GM12878 (cell line): Measurements from ENCODE around the gene ATG101. TPM values are rescaled to one million over a fixed set of nuclear protein-coding genes. Genes with fewer than 3 reads are reported as not detected.
A peak's percentile ranks its signal among the peaks of the same experiment; 100 is the strongest.

Experiments used
- ATAC-seq: fragments of 200-7000 bp; cut with Tn5 transposase; 3 replicates; pipeline ENCODE4 v1.9.1; 2020; ENCODE audit warnings: mild to moderate bottlenecking, moderate library complexity
- BruUV-seq: library from RNA; stranded (reverse); fragments of 400-500 nt; replicated peaks from 2 replicates; lab custom pipeline; 2021; lab: Mats Ljungman, UMichigan
- CTCF ChIA-PET: fragments of 300-600 bp; sonication (Branson Sonifier 250); formaldehyde crosslinking; extraction: SDS; loops from one replicate; lab custom pipeline; 2021; ENCODE audit warnings: inconsistent platforms; lab: Yijun Ruan, JAX
- POLR2A ChIA-PET: fragments of 350-600 bp; formaldehyde crosslinking; extraction: SDS; loops from one replicate; lab custom pipeline; 2021; ENCODE audit warnings: inconsistent platforms; lab: Charles Lee
- RAD21 ChIA-PET: fragments of 300-600 bp; sonication (Branson Sonifier 250); formaldehyde crosslinking; loops from one replicate; lab custom pipeline; 2023; ENCODE audit warnings: antibody characterized with exemption; ENCODE audit not compliant: unreplicated experiment; lab: Charles Lee
- SMC1A ChIA-PET: fragments of 300-600 bp; sonication (Branson Sonifier 250); formaldehyde crosslinking; loops from one replicate; lab custom pipeline; 2023; ENCODE audit not compliant: unreplicated experiment, uncharacterized antibody; lab: Charles Lee
- DNase-seq: peaks from one replicate; pipeline ENCODE4 v3.0.0-alpha.2; 2011; ENCODE audit warnings: low read depth, low spot score
- FAIRE-seq: peaks from 3 replicates; lab custom pipeline; 2011; peaks lifted over from hg19 to GRCh38; lab: Jason Lieb, UNC
- H2AFZ ChIP-seq: 2 replicates; pipeline ENCODE4 v1.6.0; 2011; ENCODE audit warnings: low read depth, low read length, control low read depth; ENCODE audit not compliant: control insufficient read depth
- H3K27ac ChIP-seq: 2 replicates; pipeline ENCODE4 v1.5.1; 2011; ENCODE audit warnings: control low read depth; ENCODE audit not compliant: control insufficient read depth, insufficient read depth
- H3K27me3 ChIP-seq, 2 experiments: replicated peaks in 1 of 2; 2 replicates each; pipeline versions ENCODE4 v1.6.0 to v1.6.1; 2011; ENCODE audit warnings: low read length in 1 of 2; ENCODE audit not compliant: control insufficient read depth in 2 of 2, insufficient read depth in 2 of 2
- H3K36me3 ChIP-seq, 2 experiments: 2 replicates each; pipeline ENCODE4 v1.5.1; 2011; ENCODE audit warnings: low read length in 1 of 2; ENCODE audit not compliant: control insufficient read depth in 2 of 2, insufficient read depth in 2 of 2
- H3K4me1 ChIP-seq: 2 replicates; pipeline ENCODE4 v1.6.1; 2011; ENCODE audit warnings: mild to moderate bottlenecking, low read length, moderate library complexity, mixed read lengths; ENCODE audit not compliant: control insufficient read depth, insufficient read depth
- H3K4me2 ChIP-seq: 2 replicates; pipeline ENCODE4 v1.6.0; 2011; ENCODE audit warnings: control low read depth; ENCODE audit not compliant: control insufficient read depth, insufficient read depth
- H3K4me3 ChIP-seq: fragments of 200-600 bp; sonication (generic); 2 replicates; pipeline ENCODE4 v1.5.1; 2016
- H3K79me2 ChIP-seq: 2 replicates; pipeline ENCODE4 v1.6.0; 2011; ENCODE audit warnings: low read length; ENCODE audit not compliant: control insufficient read depth, insufficient read depth
- H3K9ac ChIP-seq: 2 replicates; pipeline ENCODE4 v1.8.0; 2011; ENCODE audit warnings: low read length, control low read depth, mixed read lengths; ENCODE audit not compliant: control insufficient read depth, insufficient read depth
- H3K9me3 ChIP-seq: replicated peaks from 3 replicates; pipeline ENCODE4 v1.5.1; 2011; ENCODE audit warnings: mild to moderate bottlenecking, low read length; ENCODE audit not compliant: control insufficient read depth, insufficient read depth
- H4K20me1 ChIP-seq: 2 replicates; pipeline ENCODE4 v1.6.0; 2011; ENCODE audit not compliant: control insufficient read depth, insufficient read depth
- ATF7 ChIP-seq: fragments of 450-650 bp; IDR thresholded peaks from 2 replicates; pipeline ENCODE4 v1.6.1; 2016; ENCODE audit warnings: low read depth, mild to moderate bottlenecking
- EGR1 ChIP-seq, 2 experiments: IDR thresholded peaks; 1 replicate in 1 of 2; 2 replicates in 1 of 2; pipeline ENCODE4 v1.6.1; 2011 to 2012; ENCODE audit warnings: low read depth in 2 of 2, low read length in 2 of 2, borderline replicate concordance in 1 of 2, mild to moderate bottlenecking in 1 of 2, moderate library complexity in 1 of 2
- ESRRA ChIP-seq: IDR thresholded peaks from 2 replicates; pipeline ENCODE4 v1.6.1; 2012; ENCODE audit warnings: mild to moderate bottlenecking, low read length, improper control_type of control experiment
- HDAC6 ChIP-seq: fragments of 200-600 bp; sonication (generic); IDR thresholded peaks from one replicate; pipeline ENCODE4 v1.8.0; 2017; ENCODE audit warnings: antibody characterized with exemption; ENCODE audit not compliant: unreplicated experiment
- IKZF1 ChIP-seq: fragments of 450-650 bp; conservative IDR thresholded peaks from 2 replicates; pipeline ENCODE4 v1.6.1; 2017; ENCODE audit warnings: antibody characterized with exemption, mild to moderate bottlenecking
- JUNB ChIP-seq: IDR thresholded peaks from 2 replicates; pipeline ENCODE4 v1.6.1; 2016; ENCODE audit warnings: antibody characterized with exemption, mild to moderate bottlenecking
- MXI1 ChIP-seq: fragments of 150-350 bp; IDR thresholded peaks from 2 replicates; pipeline ENCODE4 v1.6.1; 2011; ENCODE audit warnings: low read depth, mild to moderate bottlenecking, inconsistent platforms, low read length, improper control_type of control experiment
- NFIC ChIP-seq: IDR thresholded peaks from 2 replicates; pipeline ENCODE4 v1.6.1; 2012; ENCODE audit warnings: low read depth, mild to moderate bottlenecking, inconsistent platforms, low read length, moderate library complexity
- PAX8 ChIP-seq: fragments of 450-650 bp; IDR thresholded peaks from 2 replicates; pipeline ENCODE4 v1.6.1; 2017; ENCODE audit warnings: mild to moderate bottlenecking, moderate library complexity
- POLR2AphosphoS5 ChIP-seq: IDR thresholded peaks from 2 replicates; pipeline ENCODE4 v1.6.1; 2011; ENCODE audit warnings: mild to moderate bottlenecking, low read length, inconsistent platforms
- POU2F2 ChIP-seq: IDR thresholded peaks from 3 replicates; pipeline ENCODE4 v1.6.1; 2011; ENCODE audit warnings: low read depth, mild to moderate bottlenecking, low read length, borderline replicate concordance
- STAT1 ChIP-seq: fragments of 450-650 bp; conservative IDR thresholded peaks from 2 replicates; pipeline ENCODE4 v1.6.1; 2014; ENCODE audit warnings: antibody characterized with exemption, mild to moderate bottlenecking
- TAF1 ChIP-seq: IDR thresholded peaks from 2 replicates; pipeline ENCODE4 v1.6.1; 2011; ENCODE audit warnings: mild to moderate bottlenecking, low read depth, low read length, borderline replicate concordance
- TARDBP ChIP-seq: IDR thresholded peaks from 2 replicates; pipeline ENCODE4 v1.6.1; 2016; ENCODE audit warnings: borderline replicate concordance
- WRNIP1 ChIP-seq: IDR thresholded peaks from 2 replicates; pipeline ENCODE4 v1.6.1; 2011; ENCODE audit warnings: low read depth, low read length, improper control_type of control experiment, borderline replicate concordance
- WGBS: methylation state at CpG from one replicate; pipeline ENCODE4 v1.1.6; 2016; ENCODE audit warnings: low lambda C conversion rate; ENCODE audit not compliant: insufficient replicate concordance, insufficient coverage; ENCODE audit errors: missing lambda C conversion rate; 5-methylcytosine and 5-hydroxymethylcytosine counted together
- in situ Hi-C: fragments of 300-500 bp; cut with MboI; formaldehyde crosslinking; loops from 9 replicates; pipeline ENCODE4 v1.14.3; 2018; ENCODE audit warnings: mixed read lengths
- intact Hi-C: fragments of 100-400 bp; cut with micrococcal nuclease; formaldehyde crosslinking; loops from one replicate; pipeline ENCODE4 v1.14.2; 2022; ENCODE audit not compliant: unreplicated experiment
- polyA plus RNA-seq, 11 experiments: library from polyadenylated mRNA; depleted of rRNA in 4 of 11; unstranded in 6 of 11; stranded (reverse) in 5 of 11; fragments of >200 nt; fragmentation: Nextera tagmentation in 4 of 11; fragmentation: Illumina TruSeq in 1 of 11; extraction: Ambion mirVana in 4 of 11; extraction: Trizol in 1 of 11; gene quantifications; 1 replicate in 1 of 11; 2 replicates in 10 of 11; pipeline versions ENCODE4 v1.2.1 to v1.2.3, GENCODE V29; 2011 to 2016; ENCODE audit warnings: inconsistent platforms in 2 of 11, missing spikeins in 2 of 11, low read depth in 1 of 11
- total RNA-seq, 4 experiments: library from RNA; depleted of rRNA in 3 of 4; stranded (reverse); fragments of >200 nt in 3 of 4; fragmentation: Illumina TruSeq in 1 of 4; extraction: Trizol in 1 of 4; gene quantifications; 2 replicates each; pipeline versions ENCODE4 v1.2.1 to v1.2.3, GENCODE V29; 2013 to 2021
- TF ChIP-seq, protein P1 (sequence below): fragments of 450-650 bp; IDR thresholded peaks from 2 replicates; pipeline ENCODE4 v1.6.1; 2017; ENCODE audit warnings: mild to moderate bottlenecking
- TF ChIP-seq, protein P2 (sequence below): IDR thresholded peaks from 2 replicates; pipeline ENCODE4 v1.6.1; 2012; ENCODE audit warnings: low read depth, low read length, improper control_type of control experiment

Gene ATG101
- total and polyA plus RNA-seq, 10 of the 15 experiments (the other 5 are each of a cell fraction or from before 2014, with no cell fraction given), result 2.7 to 49.8 (median 35.3) TPM

DNA sequence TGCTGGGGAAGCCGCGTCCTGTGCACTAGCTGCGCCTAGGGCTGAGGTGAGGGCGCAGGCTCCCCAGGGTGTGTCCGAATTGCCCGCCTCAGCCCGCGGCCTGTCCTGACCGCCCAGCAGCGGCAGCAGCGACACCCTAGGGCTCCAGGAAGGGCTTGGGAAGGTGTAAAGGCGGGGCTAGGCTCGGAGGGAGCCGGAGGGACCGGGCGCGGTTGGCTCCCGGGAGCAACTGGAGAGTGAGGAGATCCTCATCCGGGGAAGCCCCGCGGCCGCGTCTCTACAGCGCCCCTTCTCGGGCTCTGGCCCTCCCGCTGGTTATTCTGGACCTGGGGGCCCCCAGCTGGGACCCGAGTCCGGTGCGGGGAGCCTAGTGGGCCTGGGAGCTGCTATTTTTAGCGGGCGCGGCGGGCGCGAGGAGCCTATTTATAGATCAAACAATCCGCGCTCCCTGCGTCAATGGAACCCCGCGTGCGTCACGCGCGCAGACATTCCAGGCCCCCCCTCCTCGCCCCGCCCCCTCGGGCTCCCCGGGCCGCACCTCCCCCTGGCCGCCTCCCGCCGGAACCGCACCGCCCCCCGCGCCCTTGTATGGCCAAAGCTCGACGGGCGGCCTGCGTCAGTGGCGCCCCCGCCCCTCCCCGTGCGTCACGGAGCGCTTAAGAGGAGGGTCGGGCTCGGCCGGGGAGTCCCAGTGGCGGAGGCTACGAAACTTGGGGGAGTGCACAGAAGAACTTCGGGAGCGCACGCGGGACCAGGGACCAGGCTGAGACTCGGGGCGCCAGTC lies 18.8 kb upstream of the ATG101 start, which contains the start of gene NR4A1 (continued):
- TF ChIP-seq, protein P1, sequence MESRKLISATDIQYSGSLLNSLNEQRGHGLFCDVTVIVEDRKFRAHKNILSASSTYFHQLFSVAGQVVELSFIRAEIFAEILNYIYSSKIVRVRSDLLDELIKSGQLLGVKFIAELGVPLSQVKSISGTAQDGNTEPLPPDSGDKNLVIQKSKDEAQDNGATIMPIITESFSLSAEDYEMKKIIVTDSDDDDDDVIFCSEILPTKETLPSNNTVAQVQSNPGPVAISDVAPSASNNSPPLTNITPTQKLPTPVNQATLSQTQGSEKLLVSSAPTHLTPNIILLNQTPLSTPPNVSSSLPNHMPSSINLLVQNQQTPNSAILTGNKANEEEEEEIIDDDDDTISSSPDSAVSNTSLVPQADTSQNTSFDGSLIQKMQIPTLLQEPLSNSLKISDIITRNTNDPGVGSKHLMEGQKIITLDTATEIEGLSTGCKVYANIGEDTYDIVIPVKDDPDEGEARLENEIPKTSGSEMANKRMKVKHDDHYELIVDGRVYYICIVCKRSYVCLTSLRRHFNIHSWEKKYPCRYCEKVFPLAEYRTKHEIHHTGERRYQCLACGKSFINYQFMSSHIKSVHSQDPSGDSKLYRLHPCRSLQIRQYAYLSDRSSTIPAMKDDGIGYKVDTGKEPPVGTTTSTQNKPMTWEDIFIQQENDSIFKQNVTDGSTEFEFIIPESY, result peak; percentile 83
- TF ChIP-seq WRNIP1, result no peak
- no peak; the same call in 1 of the 2 replicates for TF ChIP-seq ATF7
- peak; percentile 89; the same call in 1 of the 2 replicates for TF ChIP-seq STAT1
- no peak for TF ChIP-seq TARDBP
- TF ChIP-seq ESRRA, result no peak

DNA sequence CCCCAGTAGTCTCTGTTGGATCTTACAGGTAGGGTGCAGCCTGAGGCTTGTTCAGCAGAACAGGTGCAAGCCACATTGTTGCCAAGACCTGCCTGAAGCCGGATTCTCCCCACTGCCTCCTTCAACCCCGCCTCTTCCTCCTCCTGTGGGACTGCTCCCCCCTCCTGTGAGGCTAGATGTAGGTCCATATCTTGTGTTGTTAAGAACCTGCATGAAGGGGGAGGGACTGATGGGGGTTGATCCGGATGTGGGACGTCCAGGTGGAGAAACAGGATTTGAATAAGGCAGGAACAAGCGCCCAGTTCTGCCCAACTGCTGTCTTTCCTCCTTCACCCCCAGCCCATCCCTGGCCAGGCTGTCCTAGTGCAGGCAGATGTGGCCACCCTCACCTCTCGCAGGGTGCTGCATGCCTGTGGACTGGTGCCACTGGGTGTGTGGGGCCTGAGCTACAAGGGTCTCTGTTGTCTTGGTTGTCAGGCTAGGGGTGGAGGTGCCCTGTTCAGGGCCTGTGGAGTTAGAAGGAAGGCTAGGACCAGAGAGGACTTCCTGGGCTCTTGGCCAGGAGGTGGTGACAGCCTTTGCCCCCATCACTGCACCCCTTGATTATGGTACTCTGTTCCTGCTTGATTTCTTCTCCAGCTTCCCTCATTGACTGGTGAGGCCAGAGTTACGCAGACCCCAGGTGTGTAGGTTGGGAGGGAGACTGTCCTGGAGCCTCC lies 17.2 kb upstream of the ATG101 start:
- intact Hi-C loops, result no loop called here
- Histone ChIP-seq H2AFZ (no peak overlapping the region), H4K20me1 (no peaks in the 10 kb centered on the region), H3K9me3 (no peaks in the 10 kb centered on the region), H3K79me2 (no peaks in the 10 kb centered on the region), H3K4me3 (no peak overlapping the region), H3K4me2 (peak overlapping the region; percentile 58; the same call in 1 of the 2 replicates), H3K4me1 (peaks cover 15% of the 10 kb centered on the region), H3K9ac (no peak overlapping the region), H3K27ac (no peak overlapping the region), H3K27me3 (no peaks in the 10 kb centered on the region), H3K36me3 (no peaks in the 10 kb centered on the region)
- POLR2A ChIA-PET, result no interaction called here
- CTCF ChIA-PET, result interaction anchor here (1.8 to 3.2 kb wide), 6 partner anchors 16 to 30 kb away, joined by 5 to 47 read pairs (median 10); partner anchors contain the start of gene ATG101
- no TSS peak for BruUV-seq
- no peak for FAIRE-seq
- SMC1A ChIA-PET, result interaction anchor here (1.0 to 3.4 kb wide), 4 partner anchors 12 to 27 kb away, joined by 3 to 24 read pairs (median 12); no protein-coding TSS in a partner anchor
- ATAC-seq, result peak; percentile 1; the same call in 2 of the 3 replicates
- 33% methylated on average over 7 of the region's 7 CpGs for WGBS
- no peak for DNase-seq
- in situ Hi-C loops, result no loop called here
- RAD21 ChIA-PET, result interaction anchor here (0.7 to 3.1 kb wide), 5 partner anchors 14 to 29 kb away, joined by 3 to 44 read pairs (median 10); no protein-coding TSS in a partner anchor
- TF ChIP-seq TAF1 (no peak), HDAC6 (no peak), PAX8 (no peak), NFIC (no peak), EGR1 (IDR thresholded peaks at IDR 0.05; ENCODE audit: borderline replicate concordance in 1 of 2, low read depth in 2 of 2, low read length in 2 of 2) (no peak), WRNIP1 (no peak), MXI1 (no peak), POU2F2 (0 out of 3 replicates have a peak, but pooled peaks have one; percentile 13), POLR2AphosphoS5 (peak; percentile 58), IKZF1 (peak; percentile 18; the same call in 1 of the 2 replicates), JUNB (no peak)
- TF ChIP-seq, protein P2, sequence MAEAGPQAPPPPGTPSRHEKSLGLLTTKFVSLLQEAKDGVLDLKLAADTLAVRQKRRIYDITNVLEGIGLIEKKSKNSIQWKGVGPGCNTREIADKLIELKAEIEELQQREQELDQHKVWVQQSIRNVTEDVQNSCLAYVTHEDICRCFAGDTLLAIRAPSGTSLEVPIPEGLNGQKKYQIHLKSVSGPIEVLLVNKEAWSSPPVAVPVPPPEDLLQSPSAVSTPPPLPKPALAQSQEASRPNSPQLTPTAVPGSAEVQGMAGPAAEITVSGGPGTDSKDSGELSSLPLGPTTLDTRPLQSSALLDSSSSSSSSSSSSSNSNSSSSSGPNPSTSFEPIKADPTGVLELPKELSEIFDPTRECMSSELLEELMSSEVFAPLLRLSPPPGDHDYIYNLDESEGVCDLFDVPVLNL, result no peak
